ENCODE measurements around the gene RNF138.
"Not testable (repeated sequence)": the region's sequence is repeated elsewhere in the genome, so short reads cannot be mapped to it uniquely, and the experiment has no call there.

The RNF138 gene

GRCh38 chr18:32096946-32097345 is 5.3 kb downstream of the RNF138 start:
- no peak for DNase-seq

- no peak for DNase-seq
Measured at GRCh38 chr18:32104516-32104915, 12.8 kb downstream of the RNF138 start.

- DNase-seq: no peak
Measured at GRCh38 chr18:32110005-32110404, 18.3 kb downstream of the RNF138 start.

GRCh38 chr18:32111706-32112105 is 20.0 kb downstream of the RNF138 start:
- DNase-seq: no peak

- DNase-seq: no peak
Measured at GRCh38 chr18:32112826-32113225, 21.2 kb downstream of the RNF138 start.

- no peak for DNase-seq
Measured at GRCh38 chr18:32114293-32114942, 22.7 kb downstream of the RNF138 start.

GRCh38 chr18:32122039-32122438 is 30.4 kb downstream of the RNF138 start:
- no peak for DNase-seq

- DNase-seq: no peak
Measured at GRCh38 chr18:32126538-32126937, 34.9 kb downstream of the RNF138 start.

GRCh38 chr18:32135625-32136024 is 44.0 kb downstream of the RNF138 start:
- no peak for DNase-seq

GRCh38 chr18:32138332-32138982 is 46.8 kb downstream of the RNF138 start:
- no peak for DNase-seq

- no peak for DNase-seq
Measured at GRCh38 chr18:32139835-32140283, 48.2 kb downstream of the RNF138 start.

- no peak for DNase-seq
Measured at GRCh38 chr18:32148185-32148870, 56.7 kb downstream of the RNF138 start.

GRCh38 chr18:32152705-32153448 is 61.2 kb downstream of the RNF138 start:
- DNase-seq: no peak

GRCh38 chr18:32156855-32157254 is 65.2 kb downstream of the RNF138 start:
- DNase-seq: no peak

GRCh38 chr18:32157580-32157979 is 65.9 kb downstream of the RNF138 start:
- DNase-seq: no peak

- peak; percentile 87 for DNase-seq
Measured at GRCh38 chr18:32158108-32158624, 66.5 kb downstream of the RNF138 start.

- not testable (repeated sequence) for DNase-seq
Measured at GRCh38 chr18:32158631-32159030, 67.0 kb downstream of the RNF138 start.

- no peak for DNase-seq
Measured at GRCh38 chr18:32160547-32160946, 68.9 kb downstream of the RNF138 start.

- peak; percentile 26 for DNase-seq
Measured at GRCh38 chr18:32167980-32168730, 76.5 kb downstream of the RNF138 start.

- no peak for DNase-seq
Measured at GRCh38 chr18:32173654-32174053, 82.0 kb downstream of the RNF138 start.

- DNase-seq: no peak
Measured at GRCh38 chr18:32174719-32175118, 83.0 kb downstream of the RNF138 start.

- peak; percentile 8 for DNase-seq
Measured at GRCh38 chr18:32175265-32175664, 83.6 kb downstream of the RNF138 start.
